GM12878 (cell line): Measurements from ENCODE around the gene UPF1. TPM values are rescaled to one million over a fixed set of nuclear protein-coding genes. Genes with fewer than 3 reads are reported as not detected.
"Not testable (repeated sequence)": the region's sequence is repeated elsewhere in the genome, so short reads cannot be mapped to it uniquely, and the experiment has no call there.

ENCODE experiments used
- ATAC-seq: fragments of 200-7000 bp; cut with Tn5 transposase; 3 replicates; pipeline ENCODE4 v1.9.1; 2020; ENCODE audit warnings: mild to moderate bottlenecking, moderate library complexity
- BruUV-seq: library from RNA; stranded (reverse); fragments of 400-500 nt; replicated peaks from 2 replicates; lab custom pipeline; 2021; lab: Mats Ljungman, UMichigan
- CTCF ChIA-PET: fragments of 300-600 bp; sonication (Branson Sonifier 250); formaldehyde crosslinking; extraction: SDS; loops from one replicate; lab custom pipeline; 2021; ENCODE audit warnings: inconsistent platforms; lab: Yijun Ruan, JAX
- POLR2A ChIA-PET: fragments of 350-600 bp; formaldehyde crosslinking; extraction: SDS; loops from one replicate; lab custom pipeline; 2021; ENCODE audit warnings: inconsistent platforms; lab: Charles Lee
- RAD21 ChIA-PET: fragments of 300-600 bp; sonication (Branson Sonifier 250); formaldehyde crosslinking; loops from one replicate; lab custom pipeline; 2023; ENCODE audit warnings: antibody characterized with exemption; ENCODE audit not compliant: unreplicated experiment; lab: Charles Lee
- SMC1A ChIA-PET: fragments of 300-600 bp; sonication (Branson Sonifier 250); formaldehyde crosslinking; loops from one replicate; lab custom pipeline; 2023; ENCODE audit not compliant: unreplicated experiment, uncharacterized antibody; lab: Charles Lee
- DNase-seq: peaks from one replicate; pipeline ENCODE4 v3.0.0-alpha.2; 2011; ENCODE audit warnings: low read depth, low spot score
- FAIRE-seq: peaks from 3 replicates; lab custom pipeline; 2011; peaks lifted over from hg19 to GRCh38; lab: Jason Lieb, UNC
- H2AFZ ChIP-seq: 2 replicates; pipeline ENCODE4 v1.6.0; 2011; ENCODE audit warnings: low read depth, low read length, control low read depth; ENCODE audit not compliant: control insufficient read depth
- H3K27ac ChIP-seq: 2 replicates; pipeline ENCODE4 v1.5.1; 2011; ENCODE audit warnings: control low read depth; ENCODE audit not compliant: control insufficient read depth, insufficient read depth
- H3K27me3 ChIP-seq, 2 experiments: replicated peaks in 1 of 2; 2 replicates each; pipeline versions ENCODE4 v1.6.0 to v1.6.1; 2011; ENCODE audit warnings: low read length in 1 of 2; ENCODE audit not compliant: control insufficient read depth in 2 of 2, insufficient read depth in 2 of 2
- H3K36me3 ChIP-seq, 2 experiments: 2 replicates each; pipeline ENCODE4 v1.5.1; 2011; ENCODE audit warnings: low read length in 1 of 2; ENCODE audit not compliant: control insufficient read depth in 2 of 2, insufficient read depth in 2 of 2
- H3K4me1 ChIP-seq: 2 replicates; pipeline ENCODE4 v1.6.1; 2011; ENCODE audit warnings: mild to moderate bottlenecking, low read length, moderate library complexity, mixed read lengths; ENCODE audit not compliant: control insufficient read depth, insufficient read depth
- H3K4me2 ChIP-seq: 2 replicates; pipeline ENCODE4 v1.6.0; 2011; ENCODE audit warnings: control low read depth; ENCODE audit not compliant: control insufficient read depth, insufficient read depth
- H3K4me3 ChIP-seq: fragments of 200-600 bp; sonication (generic); 2 replicates; pipeline ENCODE4 v1.5.1; 2016
- H3K79me2 ChIP-seq: 2 replicates; pipeline ENCODE4 v1.6.0; 2011; ENCODE audit warnings: low read length; ENCODE audit not compliant: control insufficient read depth, insufficient read depth
- H3K9ac ChIP-seq: 2 replicates; pipeline ENCODE4 v1.8.0; 2011; ENCODE audit warnings: low read length, control low read depth, mixed read lengths; ENCODE audit not compliant: control insufficient read depth, insufficient read depth
- H3K9me3 ChIP-seq: replicated peaks from 3 replicates; pipeline ENCODE4 v1.5.1; 2011; ENCODE audit warnings: mild to moderate bottlenecking, low read length; ENCODE audit not compliant: control insufficient read depth, insufficient read depth
- H4K20me1 ChIP-seq: 2 replicates; pipeline ENCODE4 v1.6.0; 2011; ENCODE audit not compliant: control insufficient read depth, insufficient read depth
- E2F4 ChIP-seq: IDR thresholded peaks from 2 replicates; pipeline ENCODE4 v1.6.1; 2012; ENCODE audit warnings: low read depth, low read length, improper control_type of control experiment
- EGR1 ChIP-seq, 2 experiments: IDR thresholded peaks; 1 replicate in 1 of 2; 2 replicates in 1 of 2; pipeline ENCODE4 v1.6.1; 2011 to 2012; ENCODE audit warnings: low read depth in 2 of 2, low read length in 2 of 2, borderline replicate concordance in 1 of 2, mild to moderate bottlenecking in 1 of 2, moderate library complexity in 1 of 2
- KLF5 ChIP-seq: fragments of 450-650 bp; IDR thresholded peaks from 2 replicates; pipeline ENCODE4 v1.6.1; 2014; ENCODE audit warnings: mild to moderate bottlenecking; ENCODE audit not compliant: partially characterized antibody
- MYC ChIP-seq: IDR thresholded peaks from 2 replicates; pipeline ENCODE4 v1.6.1; 2011; ENCODE audit warnings: mild to moderate bottlenecking, low read length, moderate library complexity, inconsistent platforms; ENCODE audit not compliant: insufficient read depth, insufficient replicate concordance, insufficient read length, severe bottlenecking
- NKRF ChIP-seq: fragments of 450-650 bp; conservative IDR thresholded peaks from 2 replicates; pipeline ENCODE4 v1.6.1; 2017; ENCODE audit warnings: mild to moderate bottlenecking, moderate library complexity
- ZNF24 ChIP-seq: fragments of 450-650 bp; IDR thresholded peaks from 2 replicates; pipeline ENCODE4 v1.6.1; 2017; ENCODE audit warnings: antibody characterized with exemption, mild to moderate bottlenecking
- ZNF622 ChIP-seq: fragments of 450-650 bp; IDR thresholded peaks from 2 replicates; pipeline ENCODE4 v1.6.1; 2017; ENCODE audit warnings: mild to moderate bottlenecking, inconsistent platforms
- WGBS: methylation state at CpG from one replicate; pipeline ENCODE4 v1.1.6; 2016; ENCODE audit warnings: low lambda C conversion rate; ENCODE audit not compliant: insufficient replicate concordance, insufficient coverage; ENCODE audit errors: missing lambda C conversion rate; 5-methylcytosine and 5-hydroxymethylcytosine counted together
- in situ Hi-C: fragments of 300-500 bp; cut with MboI; formaldehyde crosslinking; loops from 9 replicates; pipeline ENCODE4 v1.14.3; 2018; ENCODE audit warnings: mixed read lengths
- intact Hi-C: fragments of 100-400 bp; cut with micrococcal nuclease; formaldehyde crosslinking; loops from one replicate; pipeline ENCODE4 v1.14.2; 2022; ENCODE audit not compliant: unreplicated experiment
- polyA plus RNA-seq, 11 experiments: library from polyadenylated mRNA; depleted of rRNA in 4 of 11; unstranded in 6 of 11; stranded (reverse) in 5 of 11; fragments of >200 nt; fragmentation: Nextera tagmentation in 4 of 11; fragmentation: Illumina TruSeq in 1 of 11; extraction: Ambion mirVana in 4 of 11; extraction: Trizol in 1 of 11; gene quantifications; 1 replicate in 1 of 11; 2 replicates in 10 of 11; pipeline versions ENCODE4 v1.2.1 to v1.2.3, GENCODE V29; 2011 to 2016; ENCODE audit warnings: inconsistent platforms in 2 of 11, missing spikeins in 2 of 11, low read depth in 1 of 11
- total RNA-seq, 4 experiments: library from RNA; depleted of rRNA in 3 of 4; stranded (reverse); fragments of >200 nt in 3 of 4; fragmentation: Illumina TruSeq in 1 of 4; extraction: Trizol in 1 of 4; gene quantifications; 2 replicates each; pipeline versions ENCODE4 v1.2.1 to v1.2.3, GENCODE V29; 2013 to 2021
- TF ChIP-seq, protein P1 (sequence below): fragments of 450-650 bp; IDR thresholded peaks from 2 replicates; pipeline ENCODE4 v1.6.1; 2014; ENCODE audit warnings: mild to moderate bottlenecking
- TF ChIP-seq, protein P2 (sequence below): fragments of 450-650 bp; IDR thresholded peaks from 2 replicates; pipeline ENCODE4 v1.6.1; 2018; ENCODE audit warnings: mild to moderate bottlenecking, low read depth, moderate library complexity; ENCODE audit not compliant: partially characterized antibody

UPF1 gene
- total and polyA plus RNA-seq, 10 of the 15 experiments (the other 5 are each of a cell fraction or from before 2014, with no cell fraction given), result 0.58 to 80.9 (median 18.7) TPM

- POLR2A ChIA-PET, result no interaction called here
- CTCF ChIA-PET, result interaction anchor here (0.7 kb wide), 1 partner anchor 809 kb away, joined by 3 read pairs; no protein-coding TSS in a partner anchor
- no peaks in the 10 kb centered on the region for H4K20me1 ChIP-seq
- no peak overlapping the region for H3K4me3 ChIP-seq
- H3K4me2 ChIP-seq, result no peak overlapping the region
- 72% methylated on average over 7 of the region's 7 CpGs for WGBS
- BruUV-seq, result TSS peak; percentile 29
- peaks cover 2 to 6% of the 10 kb centered on the region in 2 experiments; a peak in 2 of 4 replicates for H3K36me3 ChIP-seq
- RAD21 ChIA-PET, result no interaction called here
- H3K9ac ChIP-seq, result no peak overlapping the region
- intact Hi-C loops (no loop called here), in situ Hi-C loops (no loop called here)
- H3K9me3 ChIP-seq, result no peaks in the 10 kb centered on the region
- FAIRE-seq, result no peak
- no peak overlapping the region for H2AFZ ChIP-seq
- ATAC-seq, result no peak
- H3K27ac ChIP-seq, result no peak overlapping the region
- no peaks in the 10 kb centered on the region for H3K79me2 ChIP-seq
- no peak for DNase-seq
- SMC1A ChIA-PET, result no interaction called here
- TF ChIP-seq NKRF (no peak), MYC (no peak), KLF5 (no peak), E2F4 (no peak), ZNF622 (no peak), ZNF24 (no peak), EGR1 (IDR thresholded peaks at IDR 0.05; ENCODE audit: borderline replicate concordance in 1 of 2, low read depth in 2 of 2, low read length in 2 of 2) (no peak)
- TF ChIP-seq, protein P1, sequence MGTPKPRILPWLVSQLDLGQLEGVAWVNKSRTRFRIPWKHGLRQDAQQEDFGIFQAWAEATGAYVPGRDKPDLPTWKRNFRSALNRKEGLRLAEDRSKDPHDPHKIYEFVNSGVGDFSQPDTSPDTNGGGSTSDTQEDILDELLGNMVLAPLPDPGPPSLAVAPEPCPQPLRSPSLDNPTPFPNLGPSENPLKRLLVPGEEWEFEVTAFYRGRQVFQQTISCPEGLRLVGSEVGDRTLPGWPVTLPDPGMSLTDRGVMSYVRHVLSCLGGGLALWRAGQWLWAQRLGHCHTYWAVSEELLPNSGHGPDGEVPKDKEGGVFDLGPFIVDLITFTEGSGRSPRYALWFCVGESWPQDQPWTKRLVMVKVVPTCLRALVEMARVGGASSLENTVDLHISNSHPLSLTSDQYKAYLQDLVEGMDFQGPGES, result no peak
- TF ChIP-seq, protein P2, sequence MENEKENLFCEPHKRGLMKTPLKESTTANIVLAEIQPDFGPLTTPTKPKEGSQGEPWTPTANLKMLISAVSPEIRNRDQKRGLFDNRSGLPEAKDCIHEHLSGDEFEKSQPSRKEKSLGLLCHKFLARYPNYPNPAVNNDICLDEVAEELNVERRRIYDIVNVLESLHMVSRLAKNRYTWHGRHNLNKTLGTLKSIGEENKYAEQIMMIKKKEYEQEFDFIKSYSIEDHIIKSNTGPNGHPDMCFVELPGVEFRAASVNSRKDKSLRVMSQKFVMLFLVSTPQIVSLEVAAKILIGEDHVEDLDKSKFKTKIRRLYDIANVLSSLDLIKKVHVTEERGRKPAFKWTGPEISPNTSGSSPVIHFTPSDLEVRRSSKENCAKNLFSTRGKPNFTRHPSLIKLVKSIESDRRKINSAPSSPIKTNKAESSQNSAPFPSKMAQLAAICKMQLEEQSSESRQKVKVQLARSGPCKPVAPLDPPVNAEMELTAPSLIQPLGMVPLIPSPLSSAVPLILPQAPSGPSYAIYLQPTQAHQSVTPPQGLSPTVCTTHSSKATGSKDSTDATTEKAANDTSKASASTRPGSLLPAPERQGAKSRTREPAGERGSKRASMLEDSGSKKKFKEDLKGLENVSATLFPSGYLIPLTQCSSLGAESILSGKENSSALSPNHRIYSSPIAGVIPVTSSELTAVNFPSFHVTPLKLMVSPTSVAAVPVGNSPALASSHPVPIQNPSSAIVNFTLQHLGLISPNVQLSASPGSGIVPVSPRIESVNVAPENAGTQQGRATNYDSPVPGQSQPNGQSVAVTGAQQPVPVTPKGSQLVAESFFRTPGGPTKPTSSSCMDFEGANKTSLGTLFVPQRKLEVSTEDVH, result no peak
- no peaks in the 10 kb centered on the region for H3K4me1 ChIP-seq
- H3K27me3 ChIP-seq, result no peaks in the 10 kb centered on the region; a peak in 1 of 4 replicates
Measured at GRCh38 chr19:18901491-18901890, 69.7 kb downstream of the UPF1 start.

DNA sequence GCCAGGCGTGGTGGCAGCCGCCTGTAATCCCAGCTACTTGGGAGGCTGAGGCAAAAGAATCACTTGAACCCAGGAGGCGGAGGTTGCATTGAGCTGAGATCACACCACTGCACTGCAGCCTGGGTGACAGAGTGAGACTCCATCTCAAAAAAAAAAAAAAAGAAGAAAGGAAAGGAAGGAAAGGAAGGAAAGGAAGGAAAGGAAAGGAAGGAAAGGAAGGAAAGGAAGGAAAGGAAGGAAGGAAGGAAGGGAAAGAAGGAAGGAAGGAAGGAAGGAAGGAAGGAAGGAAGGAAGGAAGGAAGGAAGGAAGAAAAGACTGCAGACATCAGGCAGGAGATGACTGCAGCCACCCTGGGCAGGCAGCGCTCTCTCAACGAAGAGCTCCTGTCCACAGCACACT, 70.8 kb downstream of the UPF1 start:
- H3K36me3 ChIP-seq, H3K9ac ChIP-seq, SMC1A ChIA-PET, POLR2A ChIA-PET, H4K20me1 ChIP-seq, ATAC-seq, H3K79me2 ChIP-seq, DNase-seq, intact Hi-C loops, H3K27ac ChIP-seq, BruUV-seq, H3K9me3 ChIP-seq, H3K4me1 ChIP-seq, H2AFZ ChIP-seq, RAD21 ChIA-PET, H3K4me2 ChIP-seq, H3K27me3 ChIP-seq, CTCF ChIA-PET, in situ Hi-C loops, H3K4me3 ChIP-seq, FAIRE-seq: not testable (repeated sequence)
- 94% methylated on average over 5 of the region's 5 CpGs for WGBS
